Kidney epithelial cell (primary cell): ENCODE data around the gene FAAH. TPM values are rescaled to one million over a fixed set of nuclear protein-coding genes. Genes with fewer than 3 reads are reported as not detected.
"Not testable (repeated sequence)": the region's sequence is repeated elsewhere in the genome, so short reads cannot be mapped to it uniquely, and the experiment has no call there.

Experiments
- DNase-seq: peaks from one replicate; pipeline ENCODE4 v3.0.0-alpha.2; 2010; ENCODE audit warnings: low read depth
- H3K27me3 ChIP-seq: 2 replicates; pipeline ENCODE4 v1.6.0; 2011; ENCODE audit warnings: low read length; ENCODE audit not compliant: control insufficient read depth, insufficient read depth
- H3K36me3 ChIP-seq: 2 replicates; pipeline ENCODE4 v1.5.1; 2011; ENCODE audit warnings: low read length; ENCODE audit not compliant: control insufficient read depth, insufficient read depth
- H3K4me3 ChIP-seq: 2 replicates; pipeline ENCODE4 v1.5.1; 2011; ENCODE audit warnings: low read depth, mild to moderate bottlenecking, control low read depth, low read length
- total RNA-seq: library from RNA; depleted of rRNA; stranded (reverse); fragments of >200 nt; gene quantifications from 2 replicates; pipeline ENCODE4 v1.2.3, GENCODE V29; 2015
- TF ChIP-seq, protein P1 (sequence below): IDR thresholded peaks from 2 replicates; pipeline ENCODE4 v1.5.1; 2011; ENCODE audit warnings: mild to moderate bottlenecking, moderate library complexity, low read length, control low read depth, inconsistent platforms; ENCODE audit not compliant: insufficient read depth, poor library complexity, severe bottlenecking

The FAAH gene
- total RNA-seq, 1 donor from 2014 or later: 8.5 TPM

GRCh38 chr1:46363121-46363520 lies 31.0 kb upstream of the FAAH start:
- Histone ChIP-seq H3K27me3 (no peaks in the 10 kb centered on the region), H3K36me3 (no peaks in the 10 kb centered on the region), H3K4me3 (no peak overlapping the region)
- TF ChIP-seq, protein P1, sequence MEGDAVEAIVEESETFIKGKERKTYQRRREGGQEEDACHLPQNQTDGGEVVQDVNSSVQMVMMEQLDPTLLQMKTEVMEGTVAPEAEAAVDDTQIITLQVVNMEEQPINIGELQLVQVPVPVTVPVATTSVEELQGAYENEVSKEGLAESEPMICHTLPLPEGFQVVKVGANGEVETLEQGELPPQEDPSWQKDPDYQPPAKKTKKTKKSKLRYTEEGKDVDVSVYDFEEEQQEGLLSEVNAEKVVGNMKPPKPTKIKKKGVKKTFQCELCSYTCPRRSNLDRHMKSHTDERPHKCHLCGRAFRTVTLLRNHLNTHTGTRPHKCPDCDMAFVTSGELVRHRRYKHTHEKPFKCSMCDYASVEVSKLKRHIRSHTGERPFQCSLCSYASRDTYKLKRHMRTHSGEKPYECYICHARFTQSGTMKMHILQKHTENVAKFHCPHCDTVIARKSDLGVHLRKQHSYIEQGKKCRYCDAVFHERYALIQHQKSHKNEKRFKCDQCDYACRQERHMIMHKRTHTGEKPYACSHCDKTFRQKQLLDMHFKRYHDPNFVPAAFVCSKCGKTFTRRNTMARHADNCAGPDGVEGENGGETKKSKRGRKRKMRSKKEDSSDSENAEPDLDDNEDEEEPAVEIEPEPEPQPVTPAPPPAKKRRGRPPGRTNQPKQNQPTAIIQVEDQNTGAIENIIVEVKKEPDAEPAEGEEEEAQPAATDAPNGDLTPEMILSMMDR: no peak
- DNase-seq: no peak

GRCh38 chr1:46364612-46365011 lies 29.5 kb upstream of the FAAH start:
- Histone ChIP-seq H3K27me3 (no peaks in the 10 kb centered on the region), H3K4me3 (no peak overlapping the region), H3K36me3 (no peaks in the 10 kb centered on the region)
- DNase-seq: no peak
- TF ChIP-seq, protein P1: no peak

GRCh38 chr1:46365796-46366195 lies 28.3 kb upstream of the FAAH start:
- not testable (repeated sequence) for H3K4me3 ChIP-seq, H3K36me3 ChIP-seq, DNase-seq, H3K27me3 ChIP-seq

- H3K36me3 ChIP-seq: no peaks in the 10 kb centered on the region
- DNase-seq: no peak
- no peak overlapping the region for H3K4me3 ChIP-seq
- TF ChIP-seq, protein P1: no peak
- H3K27me3 ChIP-seq: no peaks in the 10 kb centered on the region
Observed at GRCh38 chr1:46367072-46367471, 27.0 kb upstream of the FAAH start.

DNA sequence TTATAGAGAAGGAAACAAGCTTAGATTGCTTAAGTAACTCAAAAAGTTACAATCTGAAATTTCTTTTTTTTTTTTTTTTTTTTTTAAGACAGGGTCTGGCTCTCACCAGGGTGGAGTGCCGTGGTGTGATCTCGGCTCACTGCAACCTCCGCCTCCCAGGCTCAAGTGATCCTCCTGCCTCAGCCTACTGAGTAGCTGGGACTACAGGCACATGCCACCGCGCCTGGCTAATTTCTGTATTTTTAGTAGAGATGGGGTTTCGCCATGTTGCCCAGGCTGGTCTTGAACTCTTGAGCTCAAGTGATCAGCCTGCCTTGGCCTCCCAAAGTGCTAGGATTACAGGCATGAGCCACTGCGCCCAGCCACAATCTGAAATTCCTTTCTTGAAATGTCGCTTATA lies 26.4 kb upstream of the FAAH start:
- not testable (repeated sequence) for H3K4me3 ChIP-seq, DNase-seq, H3K36me3 ChIP-seq, H3K27me3 ChIP-seq

- Histone ChIP-seq H3K4me3 (no peak overlapping the region), H3K36me3 (no peaks in the 10 kb centered on the region), H3K27me3 (no peaks in the 10 kb centered on the region)
- DNase-seq: no peak
- TF ChIP-seq, protein P1: no peak
Observed at GRCh38 chr1:46368791-46369190, 25.3 kb upstream of the FAAH start.

- no peak overlapping the region for H3K4me3 ChIP-seq
- H3K36me3 ChIP-seq: no peaks in the 10 kb centered on the region
- DNase-seq: no peak
- H3K27me3 ChIP-seq: no peaks in the 10 kb centered on the region
- TF ChIP-seq, protein P1: no peak
Observed at GRCh38 chr1:46369542-46370213, 24.4 kb upstream of the FAAH start.
